Keratinocyte (primary cell): ENCODE results near the gene SLC9B2.

Experiments
- EZH2 ChIP-seq: IDR thresholded peaks from one replicate; pipeline ENCODE4 v1.6.1; 2012; ENCODE audit warnings: inconsistent platforms, mild to moderate bottlenecking, low read length, moderate library complexity
- TF ChIP-seq, protein P1 (sequence below), 3 experiments: IDR thresholded peaks in 1 of 3; conservative IDR thresholded peaks in 1 of 3; optimal IDR thresholded peaks in 1 of 3; 2 replicates in 2 of 3; 3 replicates in 1 of 3; pipeline versions ENCODE3 to v1.5.1; 2011; ENCODE audit warnings: low read length in 3 of 3, mild to moderate bottlenecking in 3 of 3, moderate library complexity in 2 of 3, control low read depth in 1 of 3, inconsistent platforms in 1 of 3; ENCODE audit not compliant: insufficient read depth in 2 of 3; ENCODE audit errors: extremely low read depth in 1 of 3

DNA sequence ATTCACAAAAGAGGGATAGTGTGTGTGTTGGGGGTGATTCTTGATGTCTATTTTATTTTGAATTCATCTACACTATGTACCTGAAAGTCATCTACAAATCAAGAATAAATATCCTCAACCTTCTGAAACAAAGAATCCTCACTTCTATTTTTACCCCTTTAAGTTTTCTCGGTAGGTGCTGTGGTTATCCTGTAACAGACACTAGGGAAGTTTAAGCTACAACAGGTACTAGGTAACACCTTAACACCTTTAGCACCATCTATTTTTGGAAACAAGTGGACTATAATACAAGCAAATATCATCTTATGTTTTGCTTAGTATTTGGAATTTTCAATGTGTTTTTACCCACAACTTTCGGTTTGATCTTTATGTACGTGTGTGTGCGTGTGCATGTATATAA, 35.0 kb upstream of the SLC9B2 start:
- TF ChIP-seq, protein P1, sequence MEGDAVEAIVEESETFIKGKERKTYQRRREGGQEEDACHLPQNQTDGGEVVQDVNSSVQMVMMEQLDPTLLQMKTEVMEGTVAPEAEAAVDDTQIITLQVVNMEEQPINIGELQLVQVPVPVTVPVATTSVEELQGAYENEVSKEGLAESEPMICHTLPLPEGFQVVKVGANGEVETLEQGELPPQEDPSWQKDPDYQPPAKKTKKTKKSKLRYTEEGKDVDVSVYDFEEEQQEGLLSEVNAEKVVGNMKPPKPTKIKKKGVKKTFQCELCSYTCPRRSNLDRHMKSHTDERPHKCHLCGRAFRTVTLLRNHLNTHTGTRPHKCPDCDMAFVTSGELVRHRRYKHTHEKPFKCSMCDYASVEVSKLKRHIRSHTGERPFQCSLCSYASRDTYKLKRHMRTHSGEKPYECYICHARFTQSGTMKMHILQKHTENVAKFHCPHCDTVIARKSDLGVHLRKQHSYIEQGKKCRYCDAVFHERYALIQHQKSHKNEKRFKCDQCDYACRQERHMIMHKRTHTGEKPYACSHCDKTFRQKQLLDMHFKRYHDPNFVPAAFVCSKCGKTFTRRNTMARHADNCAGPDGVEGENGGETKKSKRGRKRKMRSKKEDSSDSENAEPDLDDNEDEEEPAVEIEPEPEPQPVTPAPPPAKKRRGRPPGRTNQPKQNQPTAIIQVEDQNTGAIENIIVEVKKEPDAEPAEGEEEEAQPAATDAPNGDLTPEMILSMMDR (optimal IDR thresholded peaks at IDR 0.05 in 1 of 3, IDR thresholded peaks at IDR 0.05 in 1 of 3, conservative IDR thresholded peaks at IDR 0.05 in 1 of 3; ENCODE audit: extremely low read depth in 1 of 3, insufficient read depth in 2 of 3, low read length in 3 of 3): no peak
- no peak for TF ChIP-seq EZH2
